K562 (cell line): ENCODE measurements around the gene ARSA. TPM values are rescaled to one million over a fixed set of nuclear protein-coding genes. Genes with fewer than 3 reads are reported as not detected.

Experiments used
- polyA plus RNA-seq, 8 experiments: library from polyadenylated mRNA; depleted of rRNA in 4 of 8; stranded (reverse) in 5 of 8; unstranded in 3 of 8; fragments of >200 nt; fragmentation: Nextera tagmentation in 2 of 8; fragmentation: Illumina TruSeq in 1 of 8; extraction: Ambion mirVana in 2 of 8; extraction: Trizol in 1 of 8; gene quantifications; 2 replicates each; pipeline versions ENCODE4 v1.2.1 to v1.2.3, GENCODE V29; 2011 to 2014; ENCODE audit warnings: inconsistent platforms in 1 of 8, missing spikeins in 1 of 8
- total RNA-seq, 7 experiments: library from RNA; depleted of rRNA in 6 of 7; stranded (reverse); fragments of >200 nt in 6 of 7; fragmentation: Illumina TruSeq in 2 of 7; extraction: Trizol in 2 of 7; gene quantifications; 2 replicates each; pipeline versions ENCODE4 v1.2.1 to v1.2.3, GENCODE V29; 2011 to 2021; ENCODE audit warnings: low replicate concordance in 1 of 7
- TF ChIP-seq, protein P1 (sequence below): sonication (generic); formaldehyde crosslinking; IDR thresholded peaks from 2 replicates; pipeline ENCODE4 v1.8.1; 2023; ENCODE audit warnings: mild to moderate bottlenecking, missing genetic modification reagents
- TF ChIP-seq, protein P2 (sequence below): fragments of 450-650 bp; IDR thresholded peaks from 2 replicates; pipeline ENCODE4 v1.6.1; 2016; ENCODE audit warnings: low read depth

Gene ARSA
- total and polyA plus RNA-seq, 9 of the 15 experiments (the other 6 are each of a cell fraction or from before 2014, with no cell fraction given), result 0.32 to 10.9 (median 1.8) TPM; not detected in 1

DNA sequence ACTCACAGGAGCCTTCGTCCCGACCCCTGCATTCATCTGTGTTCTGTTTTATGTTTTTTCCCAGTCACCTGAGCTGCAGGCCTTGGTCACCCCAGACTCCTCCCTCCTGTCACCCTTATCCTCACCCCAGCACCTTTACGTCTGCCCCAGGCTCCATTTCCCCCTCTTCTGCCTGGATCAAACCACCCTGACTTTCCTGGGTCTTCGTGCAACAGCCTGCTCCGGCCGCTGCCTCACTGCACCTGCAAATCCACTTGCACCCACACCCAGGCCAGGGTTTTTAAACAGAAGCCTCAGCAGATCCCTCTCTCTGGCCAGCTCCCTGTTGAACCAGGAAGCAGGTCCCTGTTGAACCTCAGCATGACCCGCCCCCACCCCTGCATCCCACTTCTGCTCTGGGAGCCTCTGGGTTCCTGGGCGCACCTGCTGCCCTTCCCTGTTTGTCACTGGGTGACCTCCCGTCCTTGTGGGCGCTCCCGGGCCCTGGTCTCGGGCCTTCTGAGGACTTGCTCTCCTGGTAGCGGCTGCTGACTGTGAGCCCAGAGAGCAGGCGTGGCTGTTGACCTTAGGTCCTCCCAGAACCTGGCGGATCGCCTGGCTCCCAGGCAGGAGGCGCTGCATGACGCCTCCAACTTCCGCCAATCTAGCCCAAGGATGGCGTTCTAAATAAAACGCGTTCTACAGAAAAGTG lies 14.5 kb downstream of the ARSA start (continued):
- TF ChIP-seq, protein P1, sequence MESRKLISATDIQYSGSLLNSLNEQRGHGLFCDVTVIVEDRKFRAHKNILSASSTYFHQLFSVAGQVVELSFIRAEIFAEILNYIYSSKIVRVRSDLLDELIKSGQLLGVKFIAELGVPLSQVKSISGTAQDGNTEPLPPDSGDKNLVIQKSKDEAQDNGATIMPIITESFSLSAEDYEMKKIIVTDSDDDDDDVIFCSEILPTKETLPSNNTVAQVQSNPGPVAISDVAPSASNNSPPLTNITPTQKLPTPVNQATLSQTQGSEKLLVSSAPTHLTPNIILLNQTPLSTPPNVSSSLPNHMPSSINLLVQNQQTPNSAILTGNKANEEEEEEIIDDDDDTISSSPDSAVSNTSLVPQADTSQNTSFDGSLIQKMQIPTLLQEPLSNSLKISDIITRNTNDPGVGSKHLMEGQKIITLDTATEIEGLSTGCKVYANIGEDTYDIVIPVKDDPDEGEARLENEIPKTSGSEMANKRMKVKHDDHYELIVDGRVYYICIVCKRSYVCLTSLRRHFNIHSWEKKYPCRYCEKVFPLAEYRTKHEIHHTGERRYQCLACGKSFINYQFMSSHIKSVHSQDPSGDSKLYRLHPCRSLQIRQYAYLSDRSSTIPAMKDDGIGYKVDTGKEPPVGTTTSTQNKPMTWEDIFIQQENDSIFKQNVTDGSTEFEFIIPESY (CRISPR knock-in tag), result peak; percentile 97
- TF ChIP-seq, protein P2, sequence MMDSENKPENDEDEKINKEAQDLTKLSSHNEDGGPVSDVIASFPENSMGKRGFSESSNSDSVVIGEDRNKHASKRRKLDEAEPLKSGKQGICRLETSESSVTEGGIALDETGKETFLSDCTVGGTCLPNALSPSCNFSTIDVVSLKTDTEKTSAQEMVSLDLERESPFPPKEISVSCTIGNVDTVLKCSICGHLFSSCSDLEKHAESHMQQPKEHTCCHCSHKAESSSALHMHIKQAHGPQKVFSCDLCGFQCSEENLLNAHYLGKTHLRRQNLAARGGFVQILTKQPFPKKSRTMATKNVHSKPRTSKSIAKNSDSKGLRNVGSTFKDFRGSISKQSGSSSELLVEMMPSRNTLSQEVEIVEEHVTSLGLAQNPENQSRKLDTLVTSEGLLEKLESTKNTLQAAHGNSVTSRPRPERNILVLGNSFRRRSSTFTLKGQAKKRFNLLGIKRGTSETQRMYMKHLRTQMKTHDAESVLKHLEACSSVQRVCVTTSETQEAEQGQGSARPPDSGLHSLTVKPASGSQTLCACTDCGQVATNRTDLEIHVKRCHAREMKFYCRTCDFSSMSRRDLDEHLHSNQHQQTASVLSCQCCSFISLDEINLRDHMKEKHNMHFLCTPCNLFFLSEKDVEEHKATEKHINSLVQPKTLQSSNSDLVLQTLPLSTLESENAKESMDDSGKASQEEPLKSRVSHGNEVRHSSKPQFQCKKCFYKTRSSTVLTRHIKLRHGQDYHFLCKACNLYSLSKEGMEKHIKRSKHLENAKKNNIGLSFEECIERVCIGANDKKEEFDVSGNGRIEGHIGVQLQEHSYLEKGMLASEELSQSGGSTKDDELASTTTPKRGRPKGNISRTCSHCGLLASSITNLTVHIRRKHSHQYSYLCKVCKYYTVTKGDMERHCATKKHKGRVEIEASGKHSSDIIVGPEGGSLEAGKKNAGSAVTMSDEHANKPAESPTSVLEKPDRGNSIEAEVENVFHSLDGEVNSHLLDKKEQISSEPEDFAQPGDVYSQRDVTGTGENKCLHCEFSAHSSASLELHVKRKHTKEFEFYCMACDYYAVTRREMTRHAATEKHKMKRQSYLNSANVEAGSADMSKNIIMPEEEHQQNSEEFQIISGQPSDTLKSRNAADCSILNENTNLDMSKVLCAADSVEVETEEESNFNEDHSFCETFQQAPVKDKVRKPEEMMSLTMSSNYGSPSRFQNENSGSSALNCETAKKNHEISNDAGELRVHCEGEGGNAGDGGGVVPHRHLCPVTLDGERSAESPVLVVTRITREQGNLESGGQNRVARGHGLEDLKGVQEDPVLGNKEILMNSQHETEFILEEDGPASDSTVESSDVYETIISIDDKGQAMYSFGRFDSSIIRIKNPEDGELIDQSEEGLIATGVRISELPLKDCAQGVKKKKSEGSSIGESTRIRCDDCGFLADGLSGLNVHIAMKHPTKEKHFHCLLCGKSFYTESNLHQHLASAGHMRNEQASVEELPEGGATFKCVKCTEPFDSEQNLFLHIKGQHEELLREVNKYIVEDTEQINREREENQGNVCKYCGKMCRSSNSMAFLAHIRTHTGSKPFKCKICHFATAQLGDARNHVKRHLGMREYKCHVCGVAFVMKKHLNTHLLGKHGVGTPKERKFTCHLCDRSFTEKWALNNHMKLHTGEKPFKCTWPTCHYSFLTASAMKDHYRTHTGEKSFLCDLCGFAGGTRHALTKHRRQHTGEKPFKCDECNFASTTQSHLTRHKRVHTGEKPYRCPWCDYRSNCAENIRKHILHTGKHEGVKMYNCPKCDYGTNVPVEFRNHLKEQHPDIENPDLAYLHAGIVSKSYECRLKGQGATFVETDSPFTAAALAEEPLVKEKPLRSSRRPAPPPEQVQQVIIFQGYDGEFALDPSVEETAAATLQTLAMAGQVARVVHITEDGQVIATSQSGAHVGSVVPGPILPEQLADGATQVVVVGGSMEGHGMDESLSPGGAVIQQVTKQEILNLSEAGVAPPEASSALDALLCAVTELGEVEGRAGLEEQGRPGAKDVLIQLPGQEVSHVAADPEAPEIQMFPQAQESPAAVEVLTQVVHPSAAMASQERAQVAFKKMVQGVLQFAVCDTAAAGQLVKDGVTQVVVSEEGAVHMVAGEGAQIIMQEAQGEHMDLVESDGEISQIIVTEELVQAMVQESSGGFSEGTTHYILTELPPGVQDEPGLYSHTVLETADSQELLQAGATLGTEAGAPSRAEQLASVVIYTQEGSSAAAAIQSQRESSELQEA, result no peak
